Stimulated activated CD8-positive, alpha-beta memory T cell treated with anti-CD3 and anti-CD28 coated beads, Interleukin-12 subunit alpha, Interleukin-12 subunit beta, amount 100 ng/mL, for 24 hours (primary cell): ENCODE data around the gene QKI.
"Not testable (repeated sequence)": the region's sequence is repeated elsewhere in the genome, so short reads cannot be mapped to it uniquely, and the experiment has no call there.

Source experiments
- DNase-seq: peaks from one replicate; pipeline ENCODE4 v3.0.0-alpha.2; 2020; ENCODE audit errors: extremely low read depth

QKI gene

GRCh38 chr6:163579111-163579879 is 164.8 kb downstream of the QKI start:
- DNase-seq = no peak

- DNase-seq = no peak
Measured at GRCh38 chr6:163579880-163580295, 165.4 kb downstream of the QKI start.

- DNase-seq = no peak
Measured at GRCh38 chr6:163580311-163581030, 166.0 kb downstream of the QKI start.

GRCh38 chr6:163583558-163583957 is 169.0 kb downstream of the QKI start:
- DNase-seq = no peak

GRCh38 chr6:163585932-163586437 is 171.5 kb downstream of the QKI start:
- no peak for DNase-seq

- DNase-seq = no peak
Measured at GRCh38 chr6:163586888-163587287, 172.4 kb downstream of the QKI start.

- no peak for DNase-seq
Measured at GRCh38 chr6:163588220-163588919, 173.9 kb downstream of the QKI start.

GRCh38 chr6:163589387-163589786 is 174.9 kb downstream of the QKI start:
- DNase-seq = no peak

- not testable (repeated sequence) for DNase-seq
Measured at GRCh38 chr6:163590132-163590531, 175.6 kb downstream of the QKI start.

GRCh38 chr6:163592872-163593271 is 178.4 kb downstream of the QKI start:
- no peak for DNase-seq

GRCh38 chr6:163596174-163596573 is 181.7 kb downstream of the QKI start:
- DNase-seq = no peak

GRCh38 chr6:163599136-163599535 is 184.6 kb downstream of the QKI start:
- DNase-seq = no peak

- DNase-seq = no peak
Measured at GRCh38 chr6:163599684-163600083, 185.2 kb downstream of the QKI start.

- DNase-seq = no peak
Measured at GRCh38 chr6:163600331-163600730, 185.8 kb downstream of the QKI start.

GRCh38 chr6:163600781-163601180 is 186.3 kb downstream of the QKI start:
- DNase-seq = no peak

- no peak for DNase-seq
Measured at GRCh38 chr6:163602851-163603250, 188.3 kb downstream of the QKI start.

GRCh38 chr6:163603395-163603794 is 188.9 kb downstream of the QKI start:
- DNase-seq = no peak

- no peak for DNase-seq
Measured at GRCh38 chr6:163605385-163606097, 191.0 kb downstream of the QKI start.

GRCh38 chr6:163607792-163608191 is 193.3 kb downstream of the QKI start:
- DNase-seq = no peak

GRCh38 chr6:163608204-163608644 is 193.7 kb downstream of the QKI start:
- no peak for DNase-seq

- DNase-seq = no peak
Measured at GRCh38 chr6:163612200-163612599, 197.7 kb downstream of the QKI start.

- no peak for DNase-seq
Measured at GRCh38 chr6:163613025-163613424, 198.5 kb downstream of the QKI start.
